ENCODE results near the gene ZBTB40. TPM values are rescaled to one million over a fixed set of nuclear protein-coding genes. Genes with fewer than 3 reads are reported as not detected.

The ZBTB40 gene
- total RNA-seq, 1 experiment from 2014 or later: 16.3 TPM

GRCh38 chr1:22450351-22451021 is 1.2 kb upstream of the ZBTB40 start:
- no peak overlapping the region for H2BK5ac ChIP-seq (ENCODE audit: insufficient read length, low read length)
- no peak overlapping the region for H2BK20ac ChIP-seq (ENCODE audit: low read depth, low read length, poor library complexity, severe bottlenecking)
- H4K8ac ChIP-seq (replicated peaks; ENCODE audit: insufficient read length, low read depth, low read length): no peak overlapping the region
- H3K4me1 ChIP-seq (ENCODE audit: insufficient read depth, low read length): peaks cover 9% of the 10 kb centered on the region; the same call in 1 of the 2 replicates
- no peak overlapping the region for H3K56ac ChIP-seq (ENCODE audit: insufficient read length, low read depth, low read length)
- H3K4me2 ChIP-seq (ENCODE audit: insufficient read depth, insufficient read length, low read length): no peak overlapping the region
- Mint-ChIP-seq H3K4me3 (peak overlapping the region; percentile 11 to 85; a peak in 3 of 5 replicates), H3K27me3 (ENCODE audit: low read depth) (no peaks in the 10 kb centered on the region), H3K9me3 (no peaks in the 10 kb centered on the region), H3K36me3 (ENCODE audit: insufficient read depth in 1 of 3, low read depth in 3 of 3) (no peaks in the 10 kb centered on the region), H3K27ac (peak overlapping the region; percentile 19 to 94 (median 81); a peak in 5 of 7 replicates), H3K4me1 (peaks cover 26 to 28% of the 10 kb centered on the region in 2 experiments)
- no peak overlapping the region for H3K18ac ChIP-seq (ENCODE audit: insufficient read length, low read depth, low read length)
- H3K27me3 ChIP-seq (ENCODE audit: insufficient read depth, low read length): no peaks in the 10 kb centered on the region
- H3K79me1 ChIP-seq (ENCODE audit: insufficient read depth, low read depth, low read length, poor library complexity, severe bottlenecking): no peaks in the 10 kb centered on the region
- no CpG with 5 or more reads among the region's 12 CpGs for WGBS (ENCODE audit: extremely low coverage, insufficient read length, low lambda C conversion rate)
- no peak overlapping the region for H2BK15ac ChIP-seq (ENCODE audit: low read depth, low read length)
- H2BK120ac ChIP-seq (ENCODE audit: low read depth, low read length, poor library complexity, severe bottlenecking): no peak overlapping the region
- no peak overlapping the region for H2BK12ac ChIP-seq (ENCODE audit: insufficient read length, low read depth, low read length)
- H3K79me2 ChIP-seq (ENCODE audit: insufficient read depth, low read length): no peaks in the 10 kb centered on the region; the same call in 1 of the 2 replicates
- no peak overlapping the region for H2AFZ ChIP-seq (ENCODE audit: low read length)
- DNase-seq: no peak
- no peak overlapping the region for H3K4ac ChIP-seq (ENCODE audit: low read depth, low read length)
- no peak overlapping the region for H3T11ph ChIP-seq (ENCODE audit: low read length)
- H3K23ac ChIP-seq (ENCODE audit: insufficient read length, low read depth, low read length): no peak overlapping the region
- no peak for TF ChIP-seq CTCF (conservative IDR thresholded peaks at IDR 0.05)
- H3K23me2 ChIP-seq (ENCODE audit: insufficient read length, low read depth, low read length, poor library complexity, severe bottlenecking): peaks cover 6% of the 10 kb centered on the region
- H4K91ac ChIP-seq (ENCODE audit: insufficient read length, low read depth, low read length): no peak overlapping the region
- H3K9me3 ChIP-seq (ENCODE audit: control insufficient read depth, low read depth, low read length): no peaks in the 10 kb centered on the region
- H3K14ac ChIP-seq (ENCODE audit: insufficient read depth, low read length): no peak overlapping the region
- peak overlapping the region; percentile 18 for H3K27ac ChIP-seq (ENCODE audit: insufficient read length, low read depth, low read length)
- H4K20me1 ChIP-seq (ENCODE audit: control insufficient read depth, insufficient read depth, insufficient read length): no peaks in the 10 kb centered on the region
- peak overlapping the region; percentile 45 for H4K5ac ChIP-seq (ENCODE audit: insufficient read length, low read depth, low read length)
- H2AK5ac ChIP-seq (ENCODE audit: insufficient read length, low read length): no peak overlapping the region
- H3K9ac ChIP-seq (ENCODE audit: extremely low read depth, insufficient read length, low read length): no peak overlapping the region
